KOPT-K1 (cell line): ENCODE results near the gene CPA2.
"Not testable (repeated sequence)": the region's sequence is repeated elsewhere in the genome, so short reads cannot be mapped to it uniquely, and the experiment has no call there.

Experiments used
- H3K27ac ChIP-seq: fragments of 200-600 bp; sonication (generic); 2 replicates; pipeline ENCODE4 v1.5.1; 2016; ENCODE audit warnings: antibody characterized with exemption, mild to moderate bottlenecking, low read depth, low read length; ENCODE audit not compliant: poor library complexity, severe bottlenecking
- H3K36me3 ChIP-seq: fragments of 200-600 bp; sonication (generic); 2 replicates; pipeline ENCODE4 v1.5.1; 2017; ENCODE audit warnings: antibody characterized with exemption, mild to moderate bottlenecking, low read length, moderate library complexity; ENCODE audit not compliant: insufficient read depth
- H3K9me3 ChIP-seq: fragments of 200-600 bp; sonication (generic); 2 replicates; pipeline ENCODE4 v1.5.1; 2017; ENCODE audit warnings: antibody characterized with exemption, low read length, mild to moderate bottlenecking; ENCODE audit not compliant: insufficient read depth, poor library complexity, severe bottlenecking

The CPA2 gene

GRCh38 chr7:130240240-130240639, 26.4 kb upstream of the CPA2 start:
- H3K27ac ChIP-seq, result no peak overlapping the region
- H3K9me3 ChIP-seq, result no peaks in the 10 kb centered on the region
- no peaks in the 10 kb centered on the region for H3K36me3 ChIP-seq

- Histone ChIP-seq H3K9me3 (no peaks in the 10 kb centered on the region), H3K27ac (no peak overlapping the region), H3K36me3 (no peaks in the 10 kb centered on the region)
Measured at GRCh38 chr7:130242198-130243014, 24.3 kb upstream of the CPA2 start.

GRCh38 chr7:130243486-130243885, 23.2 kb upstream of the CPA2 start:
- not testable (repeated sequence) for H3K36me3 ChIP-seq, H3K9me3 ChIP-seq, H3K27ac ChIP-seq

- H3K36me3 ChIP-seq, H3K27ac ChIP-seq, H3K9me3 ChIP-seq: not testable (repeated sequence)
Measured at GRCh38 chr7:130246491-130246890, 20.2 kb upstream of the CPA2 start.

- not testable (repeated sequence) for H3K36me3 ChIP-seq, H3K27ac ChIP-seq, H3K9me3 ChIP-seq
Measured at GRCh38 chr7:130248842-130249241, 17.8 kb upstream of the CPA2 start.

GRCh38 chr7:130249626-130250025, 17.0 kb upstream of the CPA2 start:
- not testable (repeated sequence) for H3K27ac ChIP-seq, H3K36me3 ChIP-seq, H3K9me3 ChIP-seq

GRCh38 chr7:130254555-130254954, 12.1 kb upstream of the CPA2 start:
- no peak overlapping the region for H3K27ac ChIP-seq
- H3K36me3 ChIP-seq, result no peaks in the 10 kb centered on the region
- H3K9me3 ChIP-seq, result peaks cover 29% of the 10 kb centered on the region

- H3K27ac ChIP-seq, result no peak overlapping the region
- no peaks in the 10 kb centered on the region for H3K36me3 ChIP-seq
- H3K9me3 ChIP-seq, result peaks cover 29% of the 10 kb centered on the region
Measured at GRCh38 chr7:130256704-130257103, 10.0 kb upstream of the CPA2 start.

GRCh38 chr7:130258494-130259078, 8.1 kb upstream of the CPA2 start:
- Histone ChIP-seq H3K27ac (no peak overlapping the region), H3K9me3 (peaks cover 29% of the 10 kb centered on the region), H3K36me3 (no peaks in the 10 kb centered on the region)

GRCh38 chr7:130262448-130262847, 4.2 kb upstream of the CPA2 start:
- H3K36me3 ChIP-seq, result no peaks in the 10 kb centered on the region
- no peak overlapping the region for H3K27ac ChIP-seq
- H3K9me3 ChIP-seq, result peaks cover 16% of the 10 kb centered on the region

- H3K9me3 ChIP-seq, result peaks cover 10% of the 10 kb centered on the region
- no peak overlapping the region for H3K27ac ChIP-seq
Measured at GRCh38 chr7:130263130-130263529, 3.5 kb upstream of the CPA2 start.

GRCh38 chr7:130266961-130267321, 278 bp downstream of the CPA2 start:
- Histone ChIP-seq H3K27ac (no peak overlapping the region), H3K36me3 (no peaks in the 10 kb centered on the region), H3K9me3 (no peaks in the 10 kb centered on the region)

More at GRCh38 chr7:130263130-130263529, 3.5 kb upstream of the CPA2 start:
- H3K36me3 ChIP-seq, result no peaks in the 10 kb centered on the region

GRCh38 chr7:130268463-130269317, 2.0 kb downstream of the CPA2 start:
- Histone ChIP-seq H3K27ac (no peak overlapping the region), H3K9me3 (no peaks in the 10 kb centered on the region), H3K36me3 (no peaks in the 10 kb centered on the region)

GRCh38 chr7:130269318-130269694, 2.6 kb downstream of the CPA2 start:
- Histone ChIP-seq H3K27ac (no peak overlapping the region), H3K9me3 (no peaks in the 10 kb centered on the region), H3K36me3 (no peaks in the 10 kb centered on the region)

GRCh38 chr7:130270947-130271800, 4.5 kb downstream of the CPA2 start:
- no peaks in the 10 kb centered on the region for H3K36me3 ChIP-seq
- H3K27ac ChIP-seq, result no peak overlapping the region
- H3K9me3 ChIP-seq, result no peaks in the 10 kb centered on the region
